A549 treated with RU486 at 1 μM for 4 hours (cell line): ENCODE results near the gene GARNL3. TPM values are rescaled to one million over a fixed set of nuclear protein-coding genes. Genes with fewer than 3 reads are reported as not detected.

Experiments used
- total RNA-seq: library from RNA; stranded (reverse); fragments of 200-300 nt; extraction: Qiagen RNA extraction; gene quantifications from 5 replicates; pipeline ENCODE4 v1.2.3, GENCODE V29; 2022; ENCODE audit warnings: low read depth

The GARNL3 gene
- total RNA-seq, result 1.6 to 3.4 TPM (median 1.8 TPM) in 5 replicates

GRCh38 chr9:127264462-127265219 lies at the start of gene GARNL3:
Gene GARNL3 (plus strand): TSS chr9:127264774. CDS start chr9:127264878, 104 bp downstream.

GRCh38 chr9:127396808-127397645 lies 132.5 kb downstream of the GARNL3 start, which contains the start of gene SLC2A8:
Gene SLC2A8 (plus strand): TSS chr9:127397169. CDS start chr9:127397231, 62 bp downstream.

GRCh38 chr9:127423934-127424675 lies 159.5 kb downstream of the GARNL3 start, which contains the start of gene ZNF79:
Gene ZNF79 (plus strand): TSS chr9:127424382. CDS start chr9:127424788, 406 bp downstream.

Other genes starting within 250 kb of the GARNL3 start
- gene ANGPTL2, start 142.1 kb upstream of the GARNL3 start, total RNA-seq, result 0.06 TPM in 1 of 5 replicates, not detected in the others
- gene SLC2A8, start 132.4 kb downstream of the GARNL3 start, total RNA-seq, result 8.9 to 16.2 TPM (median 14.7 TPM) in 5 replicates
- gene ZNF79, start 159.6 kb downstream of the GARNL3 start, total RNA-seq, result 5.8 to 6.1 TPM (median 6.1 TPM) in 5 replicates
- 2,677 to 2,995 TPM (median 2,770 TPM) in 5 replicates for gene RPL12, start 186.6 kb downstream of the GARNL3 start, total RNA-seq
- 8.4 to 11.3 TPM (median 10.0 TPM) in 5 replicates for gene LRSAM1, start 186.7 kb downstream of the GARNL3 start, total RNA-seq